OCI-LY3 (cell line): ENCODE measurements around the gene BMPR1B.

ENCODE experiments used
- H2AFZ ChIP-seq: fragments of 200-600, 300-600 bp; shearing (Covaris generic); 2 replicates; pipeline ENCODE4 v1.6.0; 2014; ENCODE audit warnings: antibody characterized with exemption, low read depth, low read length
- H3K27ac ChIP-seq: fragments of 200-600, 300-600 bp; sonication (generic); 2 replicates; pipeline ENCODE4 v1.5.1; 2014; ENCODE audit warnings: mild to moderate bottlenecking, low read length, moderate library complexity, mixed read lengths
- H3K27me3 ChIP-seq: fragments of 200-600, 300-600 bp; sonication (generic); 2 replicates; pipeline ENCODE4 v1.6.1; 2014; ENCODE audit warnings: low read depth, low read length, mixed read lengths
- H3K36me3 ChIP-seq: fragments of 200-600, 300-600 bp; sonication (generic); replicated peaks from 2 replicates; pipeline ENCODE3; 2014; ENCODE audit warnings: low read depth, low read length, mixed read lengths
- H3K4me1 ChIP-seq: fragments of 300-600, 200-600 bp; sonication (generic); 2 replicates; pipeline ENCODE4 v1.6.1; 2014; ENCODE audit warnings: low read length, mixed read lengths
- H3K4me2 ChIP-seq: fragments of 200-600, 300-600 bp; sonication (generic); 2 replicates; pipeline ENCODE4 v1.6.1; 2014; ENCODE audit warnings: low read length, mixed read lengths
- H3K4me3 ChIP-seq: fragments of 300-600, 200-600 bp; sonication (generic); 2 replicates; pipeline ENCODE4 v1.5.1; 2014; ENCODE audit warnings: antibody characterized with exemption, mild to moderate bottlenecking, low read length, moderate library complexity
- H3K79me2 ChIP-seq: fragments of 300-600, 200-600 bp; shearing (Covaris generic); 2 replicates; pipeline ENCODE4 v1.6.1; 2014; ENCODE audit warnings: mild to moderate bottlenecking, low read length, mixed read lengths
- H3K9ac ChIP-seq: fragments of 300-600, 200-600 bp; shearing (Covaris generic); 2 replicates; pipeline ENCODE4 v1.6.0; 2014; ENCODE audit warnings: mild to moderate bottlenecking, low read length, moderate library complexity
- H3K9me3 ChIP-seq: fragments of 200-600, 300-600 bp; shearing (Covaris generic); 2 replicates; pipeline ENCODE4 v1.6.1; 2014; ENCODE audit warnings: low read length, mixed read lengths; ENCODE audit not compliant: insufficient read depth
- H4K20me1 ChIP-seq: fragments of 200-600, 300-600 bp; sonication (generic); 2 replicates; pipeline ENCODE4 v1.6.1; 2016; ENCODE audit warnings: low read length, mixed read lengths; ENCODE audit not compliant: insufficient read depth
- CTCF ChIP-seq: fragments of 200-600, 300-600 bp; sonication (generic); IDR thresholded peaks from 2 replicates; pipeline ENCODE4 v1.5.1; 2014; ENCODE audit warnings: antibody characterized with exemption, low read length, low read depth
- EZH2phosphoT487 ChIP-seq: fragments of 200-600 bp; shearing (Covaris generic); IDR thresholded peaks from 2 replicates; pipeline ENCODE4 v1.6.1; 2018; ENCODE audit warnings: antibody characterized with exemption, mixed run types, low read depth

Gene BMPR1B

GRCh38 chr4:95118497-95118896 lies 360.7 kb downstream of the BMPR1B start:
- H3K9me3 ChIP-seq = no peaks in the 10 kb centered on the region
- no peaks in the 10 kb centered on the region for H4K20me1 ChIP-seq
- no peaks in the 10 kb centered on the region for H3K36me3 ChIP-seq
- no peaks in the 10 kb centered on the region for H3K79me2 ChIP-seq
- H3K4me2 ChIP-seq = no peak overlapping the region
- no peak overlapping the region for H2AFZ ChIP-seq
- no peak overlapping the region for H3K4me3 ChIP-seq
- no peak overlapping the region for H3K9ac ChIP-seq
- no peaks in the 10 kb centered on the region for H3K27me3 ChIP-seq
- H3K27ac ChIP-seq = no peak overlapping the region
- no peaks in the 10 kb centered on the region for H3K4me1 ChIP-seq
- TF ChIP-seq CTCF (no peak), EZH2phosphoT487 (no peak)

- H3K27ac ChIP-seq = no peak overlapping the region
Measured at GRCh38 chr4:95120456-95120855, 362.7 kb downstream of the BMPR1B start.

GRCh38 chr4:95122001-95122400 lies 364.2 kb downstream of the BMPR1B start:
- no peak overlapping the region for H3K4me2 ChIP-seq
- no peak overlapping the region for H2AFZ ChIP-seq
- no peaks in the 10 kb centered on the region for H3K27me3 ChIP-seq
- TF ChIP-seq EZH2phosphoT487 (no peak), CTCF (no peak)
- no peaks in the 10 kb centered on the region for H3K79me2 ChIP-seq
- H3K9ac ChIP-seq = no peak overlapping the region
- no peaks in the 10 kb centered on the region for H3K9me3 ChIP-seq
- no peaks in the 10 kb centered on the region for H4K20me1 ChIP-seq
- no peak overlapping the region for H3K27ac ChIP-seq
- no peak overlapping the region for H3K4me3 ChIP-seq
- H3K4me1 ChIP-seq = no peaks in the 10 kb centered on the region
- no peaks in the 10 kb centered on the region for H3K36me3 ChIP-seq

More at GRCh38 chr4:95120456-95120855, 362.7 kb downstream of the BMPR1B start:
- Histone ChIP-seq H3K27me3 (no peaks in the 10 kb centered on the region), H3K79me2 (no peaks in the 10 kb centered on the region), H3K9me3 (no peaks in the 10 kb centered on the region), H3K4me3 (no peak overlapping the region), H3K9ac (no peak overlapping the region), H4K20me1 (no peaks in the 10 kb centered on the region), H3K4me2 (no peak overlapping the region), H3K36me3 (no peaks in the 10 kb centered on the region), H2AFZ (no peak overlapping the region), H3K4me1 (no peaks in the 10 kb centered on the region)
- no peak for TF ChIP-seq CTCF

GRCh38 chr4:95124906-95125504 lies 367.2 kb downstream of the BMPR1B start:
- Histone ChIP-seq H3K27ac (no peak overlapping the region), H3K9me3 (no peaks in the 10 kb centered on the region), H3K9ac (no peak overlapping the region), H3K4me2 (no peak overlapping the region), H4K20me1 (no peaks in the 10 kb centered on the region), H3K4me3 (no peak overlapping the region), H2AFZ (no peak overlapping the region), H3K36me3 (no peaks in the 10 kb centered on the region), H3K79me2 (no peaks in the 10 kb centered on the region), H3K4me1 (no peaks in the 10 kb centered on the region), H3K27me3 (peaks cover 1% of the 10 kb centered on the region; the same call in 1 of the 2 replicates)
- TF ChIP-seq CTCF (peak; percentile 51), EZH2phosphoT487 (no peak)
